Stimulated activated CD8-positive, alpha-beta memory T cell treated with anti-CD3 and anti-CD28 coated beads, Interleukin-7, amount 100 ng/mL, for 24 hours (primary cell): ENCODE measurements around the gene ZNF181.
"Not testable (repeated sequence)": the region's sequence is repeated elsewhere in the genome, so short reads cannot be mapped to it uniquely, and the experiment has no call there.

Experiments used
- DNase-seq: peaks from one replicate; pipeline ENCODE4 v3.0.0-alpha.2; 2020; ENCODE audit warnings: low read depth

The ZNF181 gene

DNA sequence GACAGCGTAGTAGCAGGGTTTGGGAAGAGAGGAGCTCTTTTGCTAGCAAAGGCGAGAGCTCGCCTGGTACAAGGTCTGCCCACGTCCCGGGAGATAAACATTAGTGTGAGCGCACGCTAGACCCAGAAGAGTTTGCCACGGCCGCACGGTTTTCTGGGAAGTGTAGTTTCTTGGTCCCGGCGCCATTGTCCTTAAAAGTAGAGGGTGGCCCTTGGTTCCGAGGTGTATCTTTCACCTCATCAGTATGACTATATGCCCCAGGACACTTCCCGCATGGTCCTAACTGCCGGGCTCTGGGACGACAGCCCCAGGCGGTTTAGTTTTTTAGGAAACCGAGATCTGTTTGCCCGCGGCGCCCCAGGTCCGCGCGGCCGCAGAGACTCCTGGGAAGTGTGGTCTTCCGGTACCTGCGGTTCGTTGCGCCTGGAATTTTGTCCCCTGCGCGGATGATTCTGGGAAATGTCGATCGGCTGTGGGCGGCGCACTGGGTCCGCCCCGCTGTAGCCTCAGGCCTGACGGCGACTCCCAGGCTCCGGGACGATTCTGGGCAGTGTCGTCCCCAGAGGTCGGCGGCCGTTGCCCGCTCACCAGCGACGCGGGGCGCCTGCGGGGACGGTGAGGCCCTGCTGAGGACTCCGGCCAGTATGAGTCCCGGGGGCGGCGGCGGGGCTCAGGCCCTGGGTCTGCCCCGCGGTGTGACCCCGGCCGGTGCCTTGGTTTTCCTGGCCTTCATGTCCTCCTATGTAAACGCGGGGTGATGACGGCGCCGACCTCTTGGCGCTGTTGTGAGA, at the start of gene ZNF181:
Gene ZNF181 (plus strand): TSS at position 498 of the 791 bp plus-strand sequence. CDS start 795 bp downstream, outside the sequence.
- DNase-seq = peak; percentile 64

DNA sequence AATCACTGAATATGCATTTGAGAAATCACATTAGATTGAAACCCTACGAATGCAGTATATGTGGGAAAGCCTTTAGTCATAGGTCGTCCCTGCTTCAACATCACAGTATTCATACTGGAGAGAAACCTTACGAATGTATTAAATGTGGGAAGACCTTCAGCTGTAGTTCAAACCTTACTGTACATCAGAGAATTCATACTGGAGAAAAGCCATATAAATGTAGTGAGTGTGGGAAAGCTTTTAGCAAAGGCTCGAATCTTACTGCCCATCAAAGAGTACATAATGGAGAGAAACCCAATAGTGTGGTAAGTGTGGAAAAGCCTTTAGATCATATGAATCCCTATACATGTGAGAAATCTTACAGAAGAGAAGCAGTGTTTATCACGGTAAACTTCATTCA, 48.8 kb upstream of the ZNF181 start:
- DNase-seq = not testable (repeated sequence)

DNA sequence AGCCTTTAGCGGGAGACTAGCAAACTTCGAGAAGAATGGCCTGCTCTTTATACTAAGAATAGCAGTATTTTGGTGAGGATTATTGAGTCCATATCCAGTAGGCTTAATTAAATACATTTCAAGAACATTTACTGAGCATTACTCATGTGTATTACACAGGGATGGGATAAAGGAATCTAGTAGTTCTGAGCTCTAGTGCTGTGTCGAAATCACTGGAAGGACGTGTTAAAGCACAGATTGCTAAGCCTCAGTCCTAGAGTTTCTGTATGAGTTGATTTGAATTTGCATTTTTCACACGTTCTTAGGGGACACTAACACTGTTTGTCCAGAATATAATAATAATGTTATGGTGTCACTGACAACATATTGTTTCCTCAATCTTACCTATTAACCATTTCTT, 47.6 kb upstream of the ZNF181 start:
- DNase-seq = no peak

DNA sequence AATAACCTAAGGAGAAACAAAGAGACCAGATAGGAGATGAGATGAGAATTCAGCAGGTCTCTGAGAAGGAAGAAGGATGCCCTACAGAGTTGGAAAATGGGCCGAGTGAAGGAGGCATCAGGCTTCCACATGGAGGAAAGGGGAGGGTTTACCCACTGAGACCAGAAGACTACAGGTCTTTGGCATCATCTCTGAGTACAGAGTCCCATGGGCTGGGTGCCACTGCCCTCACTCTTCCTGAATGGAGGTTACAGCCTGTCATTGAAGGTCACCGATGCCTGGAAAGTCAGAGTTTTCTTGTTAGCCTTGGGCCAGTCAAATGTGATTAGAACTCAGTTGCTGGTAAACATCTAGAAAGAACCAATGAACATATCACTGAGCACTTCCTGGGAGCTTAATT, 46.7 kb upstream of the ZNF181 start:
- DNase-seq = no peak

DNA sequence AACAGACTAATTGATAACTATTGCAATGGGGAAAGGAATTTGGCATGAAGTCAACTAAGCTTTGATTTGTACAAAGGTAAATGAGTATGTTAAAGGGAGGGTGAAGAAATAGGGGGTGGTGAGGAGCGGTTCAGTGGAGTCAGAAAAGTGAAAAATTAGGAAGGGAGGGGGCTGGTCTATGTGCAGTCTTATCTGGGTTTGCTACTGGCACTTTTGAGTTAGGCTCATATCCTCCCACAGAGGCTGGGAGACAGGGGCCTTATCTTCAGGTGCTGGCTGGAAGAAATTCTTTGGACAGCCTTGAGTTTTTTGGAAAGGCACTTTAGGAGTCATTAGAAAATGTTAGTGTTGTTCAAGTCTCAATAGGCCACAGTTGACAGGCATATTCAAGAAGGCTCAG, 45.5 kb upstream of the ZNF181 start:
- DNase-seq = no peak

DNA sequence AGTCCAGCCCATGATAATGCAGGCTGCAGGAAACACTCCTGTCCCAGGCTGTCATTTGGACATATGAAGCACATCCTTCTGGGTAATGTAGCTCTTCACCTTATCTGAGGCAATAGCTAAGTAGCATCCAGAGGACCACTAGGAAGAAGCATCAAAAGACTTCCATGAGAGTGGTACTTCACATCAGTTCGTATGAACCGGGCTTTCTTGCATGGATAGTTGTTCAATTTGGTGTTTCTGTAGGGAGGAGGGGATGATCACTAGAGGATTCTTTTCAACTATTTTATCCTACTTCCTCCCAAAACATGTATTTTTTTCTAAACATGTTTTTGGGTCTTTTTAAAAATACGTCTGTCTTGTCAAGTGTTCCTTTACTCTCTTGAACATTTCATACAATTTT, 43.7 kb upstream of the ZNF181 start:
- no peak for DNase-seq

DNA sequence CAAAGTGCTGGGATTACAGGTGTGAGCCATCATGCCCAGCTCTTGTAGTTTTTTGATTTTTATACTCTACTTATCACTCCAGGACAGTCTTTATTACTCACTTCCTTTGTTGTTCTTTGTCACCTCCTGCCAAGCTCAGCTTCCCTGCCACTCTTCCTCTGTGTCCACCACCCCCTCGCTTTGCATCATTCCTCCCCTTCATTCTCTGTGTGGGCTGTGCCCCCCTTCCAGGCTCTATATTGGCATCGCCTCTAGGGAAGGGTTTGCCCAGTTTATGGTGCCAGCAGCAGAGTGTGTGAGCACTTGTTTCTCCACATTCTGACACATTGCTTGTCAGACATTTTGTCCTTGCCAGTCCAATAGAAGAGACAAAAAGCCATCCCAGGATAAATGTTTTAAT, 41.5 kb upstream of the ZNF181 start:
- DNase-seq = no peak

DNA sequence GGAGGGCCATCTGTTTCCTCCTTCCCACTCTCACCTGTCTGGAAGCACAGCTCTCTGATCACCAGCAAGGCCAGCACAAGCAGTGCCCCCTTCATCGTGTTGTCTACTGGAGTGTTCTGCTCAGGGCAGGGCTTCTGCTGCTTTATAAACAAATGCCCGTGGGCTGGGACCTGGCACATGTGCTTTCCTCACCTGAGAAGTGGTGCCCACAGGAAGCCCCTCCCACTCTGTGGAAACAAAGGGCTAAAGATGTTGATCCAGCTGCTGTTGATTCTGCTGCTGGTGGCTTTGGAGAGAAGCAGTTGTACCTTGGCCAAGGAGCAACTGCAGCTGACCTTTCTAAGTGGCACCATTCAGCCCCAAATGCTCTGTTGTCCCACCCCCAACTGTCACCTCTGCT, 26.4 kb upstream of the ZNF181 start:
- no peak for DNase-seq

DNA sequence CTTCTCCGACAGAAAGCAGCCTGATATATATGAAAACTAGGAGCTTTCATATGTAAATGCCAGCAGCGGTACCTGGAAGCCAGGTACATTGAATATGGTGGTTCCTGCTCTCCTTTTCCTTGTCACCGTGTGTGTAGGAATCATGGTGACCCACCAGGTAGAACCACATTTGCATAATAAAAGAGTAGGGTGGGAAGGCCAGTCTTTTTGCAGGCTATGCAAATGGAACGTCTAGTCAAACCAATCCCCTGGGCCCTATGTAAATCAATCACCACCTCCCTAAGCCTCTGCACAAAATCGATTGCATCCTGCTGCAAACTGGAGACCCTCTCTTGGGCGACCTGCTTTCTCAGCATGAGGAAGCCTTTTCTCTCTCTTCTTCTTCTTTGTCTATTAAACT, 22.2 kb upstream of the ZNF181 start:
- DNase-seq = no peak

DNA sequence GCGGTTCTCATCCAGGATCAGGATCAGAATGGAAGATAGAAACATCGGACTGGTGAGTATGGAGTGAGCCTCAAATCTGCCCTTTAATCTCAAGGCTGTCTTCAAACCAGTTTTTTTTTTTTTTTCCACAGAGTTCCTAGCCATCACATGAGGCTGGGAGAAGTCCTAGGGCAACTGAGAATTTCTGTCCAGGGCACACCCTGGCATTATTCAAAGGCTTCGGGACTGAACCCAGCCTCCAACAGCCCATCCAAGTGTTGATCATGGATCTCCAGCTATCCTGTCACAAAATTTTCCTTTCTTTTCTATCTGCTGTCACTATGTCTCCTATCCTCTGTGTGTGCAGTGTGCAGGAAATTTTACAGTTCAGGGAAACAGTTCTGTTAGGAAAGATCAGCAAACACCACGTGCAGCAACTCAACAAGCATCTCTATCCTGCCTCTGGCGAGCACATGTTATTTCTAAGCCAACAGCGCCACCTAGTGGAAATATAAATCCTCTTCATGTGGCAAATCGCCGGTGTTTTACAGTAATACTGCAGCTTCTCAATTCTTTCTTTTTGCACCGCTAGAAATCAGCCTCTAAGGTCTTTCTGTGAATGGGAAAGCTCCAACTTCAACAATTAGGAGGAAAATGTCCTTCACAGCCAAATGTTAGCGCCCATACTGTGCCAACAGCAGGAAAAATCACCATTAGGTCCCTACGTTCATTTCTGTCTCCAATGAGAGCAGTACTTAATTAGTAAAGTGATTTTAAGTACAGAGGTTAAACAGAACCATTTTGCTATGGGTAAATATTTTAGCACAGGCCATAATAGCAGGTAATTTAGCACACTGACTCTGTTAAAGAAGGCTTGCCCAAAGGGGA, 21.4 kb upstream of the ZNF181 start:
- DNase-seq = peak; percentile 9

DNA sequence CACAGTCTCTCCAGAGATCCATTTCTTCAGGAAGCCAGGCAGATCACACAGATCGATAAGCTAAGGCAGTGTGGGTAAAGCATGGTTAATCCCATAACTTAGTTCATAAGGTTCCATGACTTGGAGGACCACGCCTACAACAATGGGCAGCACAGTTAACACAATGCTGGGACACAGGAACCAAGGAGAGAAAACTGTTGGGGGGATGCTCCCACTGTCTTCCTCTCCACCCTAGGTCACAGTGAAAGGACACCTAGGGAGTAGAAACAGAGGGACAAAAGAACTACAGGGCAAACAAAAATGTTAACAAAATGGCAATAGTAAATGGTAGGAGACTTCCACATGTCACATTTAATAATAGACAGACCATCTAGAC, 20.8 kb upstream of the ZNF181 start:
- no peak for DNase-seq

DNA sequence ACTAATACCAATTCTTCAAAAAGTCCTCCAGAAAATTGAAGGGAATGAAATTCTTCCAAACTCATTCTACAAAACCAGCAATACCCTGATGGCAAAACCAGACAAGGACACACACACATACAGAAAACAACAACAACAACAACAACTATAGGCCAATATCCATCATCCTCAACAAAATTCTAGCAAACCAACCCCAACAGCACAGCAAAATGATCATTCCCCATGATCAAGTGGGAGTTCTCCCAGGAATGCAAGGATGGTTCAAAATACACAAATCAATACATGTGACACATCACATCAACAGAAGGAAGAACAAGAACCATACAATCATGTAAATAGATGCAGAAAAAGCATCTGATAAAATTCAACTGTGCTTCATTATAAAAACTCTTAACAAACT, 18.7 kb upstream of the ZNF181 start:
- no peak for DNase-seq

DNA sequence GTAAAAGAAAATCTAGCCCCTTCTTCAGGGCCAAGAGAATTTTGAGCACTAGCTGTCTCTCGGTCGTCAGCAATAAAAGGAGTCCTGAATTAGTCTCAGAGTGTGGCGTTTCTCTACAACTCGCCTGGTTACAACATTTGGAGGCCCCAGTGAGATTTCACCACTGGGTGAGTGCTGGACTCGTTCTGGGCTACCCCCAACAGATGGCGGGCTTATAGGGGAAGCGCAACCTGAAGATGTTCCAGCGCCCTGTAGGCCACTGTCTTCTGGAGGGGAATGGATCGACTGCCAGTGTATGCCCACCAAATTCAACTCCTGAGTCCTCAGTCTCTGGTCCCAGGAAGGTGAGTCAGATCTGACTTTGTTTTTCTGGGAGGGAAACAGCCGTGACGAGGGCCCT, 11.7 kb upstream of the ZNF181 start:
- DNase-seq = no peak

DNA sequence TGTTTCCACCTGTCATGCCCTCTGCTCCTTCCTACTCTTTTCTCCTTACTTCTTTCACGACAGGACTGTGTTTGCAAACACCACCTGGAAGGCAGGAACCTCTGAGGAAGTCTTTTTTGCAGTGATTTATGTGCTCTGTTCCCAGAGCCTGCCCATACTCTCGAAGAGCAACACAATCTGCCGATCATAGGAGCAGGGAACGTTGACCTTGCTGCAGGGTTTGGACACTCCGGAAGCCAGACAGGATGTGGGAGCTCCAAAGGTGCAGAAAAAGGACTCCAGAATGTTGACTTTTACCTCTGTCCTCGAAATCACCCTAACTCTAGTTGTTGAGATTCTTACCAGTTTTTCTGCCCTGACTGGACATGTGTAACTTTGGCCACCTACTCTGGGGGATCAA, 8.6 kb upstream of the ZNF181 start:
- no peak for DNase-seq

DNA sequence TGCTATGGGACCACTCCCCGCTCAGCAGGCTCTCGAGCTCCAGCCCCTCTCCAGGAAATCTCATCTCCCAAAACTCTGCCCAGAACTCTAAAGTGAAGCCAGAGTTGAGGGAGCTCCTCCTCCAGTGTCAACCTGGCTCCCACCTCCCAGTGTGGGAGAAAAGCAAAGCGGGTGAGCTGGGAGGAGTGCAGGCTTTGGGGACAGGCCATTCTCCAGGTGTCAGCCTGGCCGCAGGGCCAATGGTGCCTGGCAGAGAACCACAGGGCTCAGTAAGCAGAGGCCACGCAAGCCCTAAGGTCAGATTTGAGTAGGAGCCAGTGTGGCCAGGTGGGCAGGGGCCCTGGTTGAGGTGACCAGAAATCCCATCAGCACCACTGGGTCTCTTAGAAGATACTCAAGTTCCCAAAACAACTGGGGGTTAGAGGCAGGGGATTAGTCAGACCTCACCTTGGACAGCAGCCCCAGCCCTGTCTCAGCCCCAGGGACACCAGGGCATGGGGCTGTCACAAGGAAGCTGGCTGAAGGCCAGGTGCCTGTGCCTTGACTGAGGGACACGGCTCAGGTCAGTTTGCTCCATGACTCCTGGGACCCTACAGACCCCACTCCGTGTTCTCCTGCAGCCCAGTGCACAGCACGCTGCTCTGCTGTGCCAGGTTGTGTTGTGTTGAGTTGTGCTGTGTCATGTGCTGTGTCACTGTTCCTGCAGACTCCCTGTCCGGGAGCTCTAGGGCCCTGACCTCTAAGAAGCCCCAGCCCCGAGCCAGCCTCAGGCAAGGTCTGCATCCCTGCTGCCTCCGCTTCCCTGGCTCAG, 2.8 kb upstream of the ZNF181 start:
- no peak for DNase-seq

DNA sequence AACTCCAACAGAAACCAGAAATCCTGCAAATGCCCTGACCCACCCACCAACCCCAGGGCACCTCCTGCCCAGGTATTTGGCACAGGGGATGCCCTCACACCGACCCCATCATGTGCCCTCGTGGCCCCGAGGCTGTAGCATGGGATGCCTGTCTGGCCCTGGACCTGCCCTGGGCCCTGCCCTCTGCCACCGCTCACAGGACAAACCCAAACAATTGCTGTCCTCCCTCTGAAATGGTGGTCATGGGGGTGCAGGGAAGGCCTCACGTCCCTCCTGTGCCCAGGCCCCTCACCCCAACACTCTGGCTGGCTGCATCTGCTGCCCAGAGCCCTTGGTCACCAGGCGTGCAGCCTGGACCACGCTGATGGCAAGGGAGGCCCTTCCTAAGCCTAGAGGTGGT, 2.1 kb upstream of the ZNF181 start:
- DNase-seq = no peak

DNA sequence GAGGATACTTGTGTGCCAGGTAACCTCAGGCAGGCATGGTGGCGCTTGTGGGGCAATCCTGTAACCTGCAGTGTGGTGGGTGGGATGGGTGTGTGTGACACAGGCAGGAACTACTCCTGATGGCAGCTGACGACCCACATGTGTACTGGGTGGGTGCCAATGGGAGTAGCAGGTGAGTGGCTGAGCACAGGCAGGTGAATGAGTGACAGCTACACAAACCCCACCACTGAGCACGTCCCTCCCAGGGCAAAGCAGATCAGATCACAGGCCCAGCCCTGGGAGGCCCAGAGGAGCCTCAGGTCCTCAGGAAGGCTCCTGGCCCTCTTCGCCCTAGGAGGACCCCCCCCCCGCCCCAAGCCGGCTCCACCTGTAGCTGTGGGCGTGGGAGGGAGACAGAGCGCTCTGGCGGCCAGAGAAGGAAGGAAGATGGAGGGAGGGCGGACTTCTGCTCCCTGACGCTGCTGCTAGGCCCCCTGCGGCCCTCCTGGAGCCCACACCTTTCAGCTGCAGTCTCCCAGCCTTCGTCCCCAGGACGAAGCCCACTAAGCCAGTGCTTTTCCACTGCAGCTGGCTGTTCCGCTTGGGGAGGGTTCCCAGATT, 1.3 kb upstream of the ZNF181 start:
- no peak for DNase-seq

DNA sequence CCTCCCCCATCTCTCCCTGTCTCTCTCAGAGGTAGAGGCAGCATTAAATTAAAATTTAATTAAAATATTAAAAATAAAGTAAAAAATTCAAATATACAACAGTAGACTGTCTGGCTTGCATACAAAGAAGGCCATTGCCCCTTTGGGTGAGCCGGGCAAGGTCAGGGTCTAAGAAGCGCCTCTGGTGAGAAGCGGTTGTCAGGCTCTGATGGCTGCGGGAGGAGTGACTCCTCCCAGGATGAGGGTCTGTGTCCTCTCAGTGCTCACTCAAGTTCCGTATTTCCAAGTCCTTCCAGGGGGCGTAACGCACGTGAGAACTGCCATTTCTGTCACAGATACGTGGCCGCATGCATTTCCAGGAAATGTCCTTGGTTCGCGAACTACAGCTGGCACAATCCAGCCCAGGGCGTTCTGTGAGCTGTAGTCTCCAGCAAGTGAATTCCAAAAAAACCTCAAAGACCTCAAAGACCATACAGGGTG, 737 bp upstream of the ZNF181 start:
- DNase-seq = peak; percentile 17

DNA sequence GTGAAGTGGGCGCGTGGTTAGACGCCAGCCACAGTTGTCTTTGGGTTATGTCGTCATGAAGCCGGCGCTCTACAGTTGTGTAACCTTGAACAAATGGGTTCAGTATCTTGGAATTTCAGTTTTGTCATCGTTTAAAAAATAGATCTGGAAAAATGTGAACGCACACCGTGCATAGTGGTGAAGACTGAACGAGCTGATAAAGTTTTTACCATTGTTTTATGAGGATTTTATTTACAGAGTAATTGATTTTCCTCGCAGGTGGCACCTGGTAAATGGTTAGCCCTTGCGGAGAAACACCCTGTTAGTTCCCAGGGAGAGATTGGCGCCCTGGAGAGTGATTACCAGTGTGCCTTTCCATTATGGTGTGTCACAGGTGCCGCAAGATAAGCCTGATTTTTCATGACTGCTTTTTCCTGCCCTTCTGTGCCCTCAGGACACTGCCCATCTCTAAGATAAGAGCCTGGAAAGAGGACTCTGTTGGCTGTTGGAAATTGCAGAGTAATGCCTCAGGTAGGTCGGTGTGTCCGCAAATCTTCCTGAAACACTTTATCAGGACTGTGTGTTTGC, 577 bp downstream of the ZNF181 start:
- DNase-seq = no peak

DNA sequence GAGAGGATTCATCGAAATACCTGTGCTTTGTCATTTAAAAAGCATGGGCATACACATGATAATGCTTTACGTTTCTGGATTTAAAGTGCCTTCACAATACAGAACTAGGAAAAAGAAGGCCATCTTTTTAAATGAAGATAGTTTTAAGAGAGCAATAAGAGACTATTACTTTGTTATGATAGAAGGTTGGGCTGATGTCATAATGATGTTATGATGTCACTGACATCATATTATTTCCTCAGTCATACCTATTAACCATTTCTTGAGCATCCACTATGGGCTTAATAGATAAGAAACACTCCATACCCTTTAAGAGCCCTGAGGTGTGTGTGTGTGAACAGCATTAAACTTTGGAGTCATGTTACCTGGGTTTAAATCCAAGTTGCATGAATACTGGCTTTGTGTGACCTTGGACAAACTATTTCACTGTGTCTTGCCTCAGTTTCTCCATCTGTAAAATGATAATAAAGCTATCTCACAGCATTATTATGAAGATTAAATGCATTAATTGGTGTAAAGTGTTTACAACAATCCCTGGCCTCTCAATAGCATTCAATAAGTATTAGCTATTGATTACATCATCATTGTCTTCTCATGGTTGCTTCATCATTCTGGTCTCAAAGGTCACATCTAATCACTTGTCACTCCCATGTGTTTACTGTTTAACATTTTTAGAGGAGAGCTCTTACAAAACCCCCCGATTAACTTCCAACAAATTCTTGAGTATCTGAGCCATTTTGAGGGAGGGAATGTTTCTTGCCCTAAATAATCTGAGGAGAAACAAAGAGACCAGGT, 11.1 kb downstream of the ZNF181 start:
- no peak for DNase-seq

DNA sequence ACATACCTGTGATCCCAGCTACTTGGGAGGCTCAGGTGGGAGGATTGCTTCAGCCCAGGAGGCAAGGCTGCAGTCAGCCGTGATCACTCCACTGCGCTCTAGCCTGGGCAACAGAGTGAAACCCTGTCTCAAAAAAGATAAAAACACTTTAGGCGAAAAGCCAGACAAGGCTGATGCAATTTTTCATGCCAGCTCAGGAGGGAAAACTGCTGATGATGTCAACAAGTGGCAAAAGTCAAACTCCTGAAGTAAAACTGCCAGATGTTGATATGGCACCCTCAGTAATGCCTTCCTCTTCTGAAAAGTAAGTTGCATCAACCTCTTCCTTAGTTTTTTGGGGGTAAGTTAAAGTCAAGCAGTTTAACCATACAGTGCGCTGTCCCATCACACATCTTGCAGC, 23.4 kb downstream of the ZNF181 start:
- DNase-seq = no peak
